Limb (tissue), 2 donors: ENCODE results near the gene CTNNBIP1.
"Not testable (repeated sequence)": the region's sequence is repeated elsewhere in the genome, so short reads cannot be mapped to it uniquely, and the experiment has no call there.

Experiments
- DNase-seq, 2 donors: peaks; one replicate each; pipeline ENCODE4 v3.0.0-alpha.2; 2016; ENCODE audit errors: extremely low spot score in 2 of 2

The CTNNBIP1 gene

DNA sequence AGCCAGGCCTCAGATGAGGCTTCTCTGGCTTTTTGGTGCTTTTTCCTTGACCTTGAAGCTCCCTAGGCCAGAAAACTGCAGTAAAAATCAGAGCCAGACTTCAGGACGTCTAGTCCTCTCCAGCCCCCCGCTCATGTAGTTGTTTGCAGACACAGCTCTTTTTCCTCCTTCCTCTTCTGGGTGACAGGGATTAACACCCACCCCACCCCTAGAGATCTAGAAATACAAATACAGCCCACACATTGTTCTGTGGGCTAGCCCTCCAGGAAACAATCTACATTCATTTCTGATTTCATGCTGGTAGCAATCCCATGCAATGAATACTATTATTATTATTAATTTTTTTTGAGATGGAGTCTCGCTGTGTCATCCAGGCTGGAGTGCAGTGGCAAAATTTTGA, 76.4 kb downstream of the CTNNBIP1 start:
- no peak for DNase-seq

DNA sequence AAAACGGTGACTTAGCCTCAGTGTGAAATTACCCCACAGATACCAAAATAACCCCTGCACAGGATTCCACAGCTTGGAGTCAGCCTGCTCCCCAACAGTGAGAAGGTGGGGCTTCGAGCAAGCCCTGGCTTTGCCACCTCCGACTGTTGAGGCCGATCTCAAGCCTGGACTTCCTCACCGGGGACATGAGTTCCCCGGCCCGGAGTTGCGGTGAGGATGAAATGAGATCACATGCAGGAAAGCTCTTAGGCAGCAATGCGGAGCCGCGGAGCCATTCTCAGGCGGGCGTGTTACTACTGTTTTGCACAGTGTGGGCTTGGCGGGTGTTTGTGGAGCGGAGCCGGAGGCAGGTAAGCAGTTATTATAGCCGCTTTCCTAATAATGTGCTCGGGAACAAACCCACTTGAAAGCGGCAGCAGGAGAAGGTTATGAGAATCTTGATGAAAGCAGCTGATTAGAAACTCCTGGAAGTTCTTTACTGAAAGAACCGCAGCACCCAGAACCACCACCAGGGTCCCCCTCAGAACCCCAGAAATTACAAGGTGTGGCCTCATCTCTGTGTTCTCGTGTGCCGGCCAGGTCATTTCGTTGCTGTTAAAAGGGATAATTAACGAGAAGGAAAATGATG, 82.4 kb downstream of the CTNNBIP1 start:
- DNase-seq, result no peak

DNA sequence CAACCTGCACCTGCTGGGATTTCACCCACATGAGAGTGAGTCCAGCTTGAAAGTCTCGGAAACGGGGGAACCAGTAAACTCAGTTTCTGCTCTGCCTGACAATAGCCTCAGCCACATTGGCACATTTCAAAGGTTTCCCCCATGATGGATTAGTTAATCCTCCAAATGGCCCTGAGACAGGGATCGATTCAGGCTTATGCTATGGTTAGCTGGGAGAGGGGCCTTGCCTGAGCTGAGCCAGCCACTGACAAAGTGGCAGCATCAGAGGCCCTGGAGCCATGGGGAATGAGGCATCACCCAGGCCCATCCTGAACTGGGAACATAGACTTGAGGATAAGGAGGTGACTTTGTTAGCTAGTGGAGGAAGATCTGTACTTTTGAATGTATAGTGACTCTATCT, 83.5 kb downstream of the CTNNBIP1 start:
- DNase-seq, result no peak

DNA sequence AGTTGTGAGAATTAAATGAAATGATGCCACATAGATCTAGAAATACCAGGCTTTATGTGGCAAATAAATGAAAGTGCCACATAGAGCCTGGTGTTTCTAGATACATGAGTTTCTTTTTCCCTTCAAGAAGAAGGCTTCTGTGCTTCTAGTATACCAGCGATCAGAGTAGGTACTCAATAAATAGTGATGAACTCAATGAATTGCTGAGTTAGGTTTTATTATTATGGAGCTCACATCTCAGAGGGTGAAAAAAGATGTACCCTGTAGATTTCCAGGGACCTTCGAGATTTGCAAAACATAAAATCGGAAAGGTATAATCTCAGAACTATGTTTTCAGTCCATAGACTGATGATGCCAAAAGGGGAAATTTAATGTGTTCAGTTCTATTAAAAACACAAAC, 84.0 kb downstream of the CTNNBIP1 start:
- DNase-seq, result no peak

DNA sequence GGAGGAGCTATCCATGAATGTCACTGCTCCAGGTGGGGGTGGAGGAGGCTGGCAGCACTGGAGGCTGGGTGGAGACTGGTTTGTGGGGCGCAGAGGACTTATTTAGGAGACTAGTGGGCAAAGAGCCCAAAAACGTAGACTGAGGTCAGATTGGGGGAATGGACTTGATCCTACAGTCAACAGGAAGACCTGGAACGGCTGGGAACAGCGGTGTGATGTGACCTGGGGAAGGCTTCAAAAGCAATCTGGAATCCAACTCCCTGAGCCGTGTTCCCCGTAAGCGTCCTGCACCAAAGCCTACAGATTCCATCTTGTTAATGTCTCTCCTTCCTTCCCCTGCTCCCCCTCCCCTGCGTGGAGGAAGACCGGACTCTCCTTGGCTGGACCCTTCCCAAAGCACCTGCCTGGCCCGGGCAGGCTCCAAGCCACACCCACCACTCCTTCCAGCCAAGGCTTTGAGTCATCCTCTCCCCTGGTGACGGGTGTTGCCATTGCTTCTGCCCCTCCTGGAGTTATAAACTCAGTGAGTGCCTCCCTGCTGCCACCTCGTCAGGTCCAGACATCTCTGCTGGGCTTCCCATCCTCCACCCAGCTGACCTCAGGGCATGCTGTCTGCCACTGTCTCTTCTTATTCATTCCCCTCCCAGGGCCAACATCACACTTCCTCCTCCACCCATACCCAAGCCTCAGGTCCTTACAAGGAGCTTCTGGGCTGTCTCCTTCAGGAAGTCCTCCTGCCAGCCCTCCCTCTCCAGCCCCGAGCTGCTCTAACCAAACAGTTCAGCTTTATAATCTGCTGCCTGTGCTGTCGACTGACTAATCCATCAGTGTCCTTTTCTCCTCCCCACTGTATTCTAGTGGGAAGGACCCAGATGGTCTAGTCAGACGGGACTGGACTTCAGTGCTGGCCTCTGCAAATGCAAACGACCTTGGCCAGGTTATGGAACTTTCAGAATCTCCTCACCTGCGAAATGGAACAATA, 84.7 kb downstream of the CTNNBIP1 start:
- DNase-seq, result peak; percentile 31 to 62

DNA sequence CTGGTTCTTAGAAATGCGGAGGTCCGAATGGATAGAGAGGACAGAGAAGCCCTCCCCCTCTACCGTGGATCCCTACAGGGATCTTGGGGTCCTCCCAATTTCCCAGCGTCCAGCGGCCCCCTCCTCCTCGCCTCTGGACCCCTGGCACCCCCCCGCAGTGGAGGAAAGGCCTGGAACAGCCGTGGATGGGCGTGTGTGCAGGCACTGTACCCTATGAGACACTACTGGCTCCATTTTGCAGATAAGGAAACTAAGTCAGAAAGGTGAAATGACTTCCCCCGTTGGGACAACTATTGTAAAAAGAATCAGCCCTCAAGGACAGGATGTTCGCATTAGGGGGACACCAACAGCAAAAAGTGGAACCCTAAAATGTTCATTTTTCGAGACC, 85.4 kb downstream of the CTNNBIP1 start:
- no peak for DNase-seq

DNA sequence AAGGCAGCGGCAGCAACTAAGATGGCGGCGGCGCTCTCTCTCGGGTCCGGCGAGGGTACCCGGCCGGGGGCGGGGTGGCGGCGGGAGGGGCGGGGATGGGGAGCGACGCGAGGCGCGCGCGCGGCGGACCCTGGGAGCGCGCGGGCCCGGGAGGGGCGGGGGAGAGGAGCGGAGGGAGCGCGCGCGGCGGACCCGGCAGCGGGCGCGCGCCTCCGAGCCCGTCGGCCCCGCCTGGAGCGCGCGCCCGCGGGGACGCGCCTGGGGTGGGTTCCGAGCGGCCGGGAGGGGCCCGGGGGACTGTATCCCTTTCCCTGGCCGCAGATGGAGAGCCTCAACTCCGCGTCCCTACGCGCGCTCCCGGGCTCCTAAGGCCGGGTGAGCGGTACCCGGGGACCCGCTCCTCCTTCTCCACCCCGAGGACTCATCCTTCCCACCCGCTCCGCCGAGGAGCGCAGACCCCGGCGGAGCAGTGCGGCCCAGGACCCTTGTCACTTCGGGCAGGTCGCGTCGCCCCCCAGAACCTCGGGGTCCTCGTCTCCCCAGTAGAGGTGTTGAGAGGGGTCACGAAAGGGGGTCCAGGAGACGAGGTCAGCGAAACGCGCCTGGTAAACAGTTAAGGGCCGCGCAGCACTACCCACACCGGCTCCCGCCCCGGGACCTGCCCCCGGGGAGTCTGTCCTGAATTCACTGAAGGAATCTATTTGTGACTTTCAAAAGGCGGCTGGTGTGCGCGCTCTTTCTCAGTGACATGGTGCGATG, 85.9 kb downstream of the CTNNBIP1 start, which contains the start of gene CLSTN1:
Gene CLSTN1 (minus strand): TSS at position 23 of the 759 bp plus-strand sequence. CDS start 232 bp downstream, outside the sequence.
- peak; percentile 88 to 97 for DNase-seq

DNA sequence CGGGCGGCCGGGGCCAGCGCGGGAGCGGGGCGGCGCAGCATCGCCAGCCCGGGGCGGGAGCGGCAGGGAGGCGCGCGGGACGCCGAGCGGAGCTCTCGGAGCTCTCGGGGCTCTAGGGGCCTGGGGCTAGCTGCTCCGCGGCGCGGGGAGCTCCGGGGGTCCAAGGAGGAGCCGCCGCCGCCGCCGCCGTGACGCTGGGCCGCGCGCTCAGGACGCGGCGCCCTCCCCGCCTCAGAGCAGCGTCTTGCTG, 86.5 kb downstream of the CTNNBIP1 start:
- no peak for DNase-seq

DNA sequence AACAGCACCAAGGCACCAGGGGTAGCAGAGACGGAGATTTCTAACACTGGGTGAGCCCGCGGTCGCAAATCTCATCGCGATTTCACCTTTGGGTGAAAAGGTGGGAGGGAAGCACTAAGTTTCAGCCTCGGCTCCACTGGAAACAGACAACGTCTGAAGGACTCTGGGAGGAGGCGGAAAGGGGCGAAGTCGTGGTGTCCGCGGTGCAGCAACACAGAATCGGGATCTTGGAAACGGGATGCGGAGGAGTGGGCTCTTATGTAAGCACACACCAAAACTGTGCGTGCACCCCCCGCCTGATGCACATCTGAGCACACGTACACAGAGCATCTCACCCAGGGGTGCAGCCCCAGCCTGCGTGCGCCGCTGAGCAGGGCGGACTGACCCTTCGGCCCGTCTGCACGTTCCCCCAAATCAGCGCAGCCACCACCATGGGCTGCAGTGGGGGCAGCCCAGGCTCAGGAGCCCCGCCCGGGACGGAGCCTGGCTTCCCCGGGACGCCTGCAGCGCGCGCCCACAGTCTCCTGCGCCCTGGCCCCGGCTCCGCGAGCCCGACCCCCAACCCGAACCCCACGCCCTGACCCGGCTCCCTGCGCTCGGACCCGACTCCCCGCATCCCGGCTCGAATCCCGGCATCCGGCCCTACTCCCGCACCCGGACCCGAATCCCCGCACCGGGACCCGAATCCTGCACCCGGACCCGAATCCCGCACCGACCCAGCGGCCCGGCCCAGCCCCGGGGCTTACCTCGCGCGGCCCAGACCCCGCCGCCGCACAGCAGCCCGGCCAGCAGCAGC, 87.0 kb downstream of the CTNNBIP1 start:
- DNase-seq, result peak in 1 of 2 donors; percentile 63

DNA sequence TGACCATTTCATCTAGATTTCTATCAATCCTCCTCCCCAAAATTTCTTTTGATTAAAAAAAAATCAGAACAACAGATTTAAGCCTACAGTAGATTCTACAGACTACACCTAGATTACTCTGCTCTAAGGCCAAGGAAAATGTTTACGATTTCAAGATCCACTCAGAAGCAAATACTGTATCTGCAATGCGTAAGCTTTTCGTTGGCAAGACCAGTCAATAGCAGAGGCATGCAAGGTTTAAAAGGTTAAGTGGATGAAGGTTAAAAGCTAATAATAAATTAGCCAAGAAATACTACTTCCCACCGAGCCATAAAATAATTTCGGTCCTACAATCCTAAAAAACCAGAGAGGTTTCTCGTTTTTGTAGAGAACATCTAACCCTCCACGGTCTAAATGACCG, 87.6 kb downstream of the CTNNBIP1 start:
- DNase-seq, result no peak

DNA sequence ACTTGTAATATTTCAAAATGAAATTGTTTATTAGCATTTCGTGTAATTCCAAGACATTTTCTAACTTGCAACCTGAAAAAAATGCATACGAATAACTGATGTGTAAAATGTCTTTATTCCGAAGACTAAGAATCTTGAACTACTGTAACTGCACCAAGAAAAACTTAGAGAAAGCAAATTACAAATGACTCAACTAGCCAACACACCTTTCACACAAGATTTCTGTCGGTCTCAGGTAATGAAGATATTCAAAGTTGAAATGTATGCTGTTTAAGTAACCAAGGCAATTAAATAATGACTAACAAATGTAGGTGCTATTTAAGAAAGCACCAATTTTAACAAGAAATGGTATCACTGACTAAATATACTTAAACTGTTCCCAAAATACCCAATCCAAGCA, 88.4 kb downstream of the CTNNBIP1 start:
- DNase-seq, result no peak

DNA sequence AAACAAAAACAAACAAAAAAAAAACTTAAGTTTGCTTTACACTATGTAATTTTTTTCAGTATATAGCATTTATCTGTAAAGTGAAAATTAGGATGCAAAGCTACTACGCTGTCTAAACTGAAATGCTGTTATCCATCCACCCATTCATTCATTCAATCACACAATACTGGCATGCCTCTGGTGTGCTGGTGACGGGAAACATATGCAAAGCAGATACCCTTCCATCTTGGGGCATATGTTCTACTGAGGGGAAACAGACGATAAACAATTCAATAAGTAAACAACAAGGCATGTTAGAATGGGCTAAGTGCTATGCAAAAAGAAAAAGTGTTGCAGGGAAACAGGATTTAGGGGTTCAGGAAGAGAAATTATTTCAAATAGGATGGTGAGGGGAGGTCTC, 89.5 kb downstream of the CTNNBIP1 start:
- DNase-seq, result no peak

DNA sequence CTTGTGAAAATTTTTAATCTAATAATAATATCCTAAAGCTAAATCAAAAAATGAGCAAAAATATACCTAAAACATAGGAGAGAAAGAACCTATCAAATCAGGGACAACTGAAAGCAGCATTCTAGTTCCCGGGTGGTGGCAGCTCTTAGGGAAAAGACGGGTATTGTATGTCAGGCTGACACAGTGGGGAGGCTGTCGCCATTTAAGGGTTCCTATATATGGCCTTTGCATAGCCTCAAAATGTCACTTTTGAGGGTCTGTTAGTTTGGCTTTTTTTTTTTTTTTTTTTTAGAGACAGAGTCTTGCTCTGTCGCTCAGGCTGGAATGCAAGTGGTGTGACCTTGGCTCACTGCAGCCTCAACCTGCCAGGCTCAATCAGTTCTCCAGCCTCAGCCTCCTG, 92.3 kb downstream of the CTNNBIP1 start:
- DNase-seq, result no peak

DNA sequence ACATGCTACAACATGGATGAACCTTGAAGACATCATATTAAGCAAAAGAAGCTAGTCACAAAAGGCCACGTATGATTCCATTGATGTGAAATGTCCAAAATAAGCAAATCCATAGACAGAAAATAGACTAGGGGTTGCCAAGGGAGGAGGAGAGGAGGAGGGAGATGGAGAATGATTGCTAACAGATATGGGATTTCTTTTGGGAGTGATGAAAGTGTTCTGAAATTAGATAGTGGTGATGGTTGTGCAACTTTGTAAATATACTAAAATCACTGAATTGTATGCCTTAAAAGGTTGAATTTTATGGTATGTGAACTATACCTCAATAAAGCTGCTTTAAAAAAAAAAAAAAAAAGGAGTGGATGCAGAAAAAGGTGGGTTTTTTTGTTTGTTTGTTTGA, 93.9 kb downstream of the CTNNBIP1 start:
- DNase-seq, result no peak

DNA sequence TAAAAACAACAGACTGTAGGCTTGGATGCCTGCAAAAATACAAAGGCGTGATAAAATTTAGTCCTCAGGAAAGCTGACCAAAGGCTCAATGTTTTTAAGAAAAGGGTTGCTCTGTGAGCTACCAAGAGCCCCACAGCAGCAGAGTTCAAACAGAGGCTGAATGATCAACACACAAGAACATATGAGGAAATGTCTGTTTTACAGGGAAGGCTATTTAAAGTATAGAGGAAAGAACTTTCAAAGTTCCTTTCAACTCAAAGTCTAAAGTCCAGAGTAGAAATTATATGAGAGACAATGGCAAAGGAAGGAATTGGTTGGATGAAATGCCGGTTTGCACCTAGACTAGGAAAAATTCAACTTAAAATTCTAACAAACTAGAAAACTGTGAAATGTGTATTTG, 94.9 kb downstream of the CTNNBIP1 start:
- no peak for DNase-seq

DNA sequence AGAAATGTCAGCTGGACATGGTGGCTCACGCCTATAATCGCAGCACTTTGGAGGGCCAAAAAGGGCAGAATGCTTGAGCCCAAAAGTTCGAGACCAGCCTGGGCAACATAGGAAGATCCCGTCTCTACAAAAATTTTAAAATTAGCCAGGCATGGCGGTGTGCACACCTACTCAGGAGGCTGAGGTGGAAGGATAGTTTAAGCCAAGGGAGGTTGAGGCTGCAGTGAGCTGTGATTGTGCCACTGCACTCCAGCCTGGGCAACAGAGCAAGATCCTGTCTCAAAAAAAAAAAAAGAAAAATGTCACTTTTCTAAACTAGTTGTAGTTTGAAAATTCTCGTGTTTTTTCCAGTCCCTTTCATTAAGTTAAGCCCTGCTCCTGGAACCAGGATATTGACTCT, 95.5 kb downstream of the CTNNBIP1 start:
- DNase-seq, result no peak

DNA sequence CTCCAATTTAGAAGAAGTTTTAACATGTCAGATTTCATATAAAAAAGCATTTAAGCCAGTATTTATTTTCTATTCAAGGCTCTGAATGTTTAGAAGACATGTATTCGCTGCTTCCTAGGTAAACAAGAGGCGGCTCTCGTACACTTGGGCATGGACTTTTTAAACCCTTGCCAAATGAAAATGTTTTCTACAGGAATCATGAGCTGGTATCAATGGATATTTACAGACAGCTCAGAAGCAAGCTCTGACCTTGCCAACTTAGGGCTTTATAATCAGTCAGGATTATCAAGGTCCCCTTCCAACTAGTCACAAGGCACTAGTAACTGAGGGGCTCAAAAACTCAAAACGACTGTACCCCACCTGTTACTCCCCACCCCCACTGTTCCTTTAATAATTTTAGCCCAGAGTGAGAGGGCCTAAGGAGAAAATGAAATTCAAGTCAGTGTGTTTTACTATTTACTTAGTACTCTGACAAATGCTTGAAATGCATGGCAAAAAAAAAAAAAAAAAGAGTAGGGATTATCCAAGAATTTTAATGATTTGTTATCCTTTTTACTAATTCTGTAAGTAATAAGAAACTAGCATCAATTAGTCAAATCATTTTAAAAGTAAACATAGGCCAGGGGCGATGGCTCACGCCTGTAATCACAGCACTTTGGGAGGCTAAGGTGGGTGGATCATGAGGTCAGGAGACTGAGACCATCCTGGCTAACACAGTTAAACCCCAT, 98.7 kb downstream of the CTNNBIP1 start:
- no peak for DNase-seq

DNA sequence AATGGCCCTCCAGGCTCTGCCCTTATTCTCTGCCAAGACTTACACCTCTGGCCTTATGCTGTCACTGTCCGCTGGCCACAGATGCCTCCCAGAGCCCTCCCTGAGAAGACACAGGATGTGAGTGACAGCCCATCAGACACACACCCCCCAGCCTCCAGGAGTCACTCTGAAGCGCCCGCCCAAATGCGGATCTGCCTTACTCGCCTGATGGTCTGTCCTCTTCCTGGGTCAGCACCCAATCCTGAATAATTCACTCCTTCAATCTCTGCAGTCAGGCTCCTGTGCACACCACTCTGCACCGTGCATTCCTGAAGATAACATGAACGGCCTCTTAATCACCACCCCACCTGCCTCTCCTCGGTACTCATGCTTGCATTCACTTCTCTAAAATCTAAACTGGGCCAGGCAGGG, 101.0 kb downstream of the CTNNBIP1 start:
- no peak for DNase-seq

DNA sequence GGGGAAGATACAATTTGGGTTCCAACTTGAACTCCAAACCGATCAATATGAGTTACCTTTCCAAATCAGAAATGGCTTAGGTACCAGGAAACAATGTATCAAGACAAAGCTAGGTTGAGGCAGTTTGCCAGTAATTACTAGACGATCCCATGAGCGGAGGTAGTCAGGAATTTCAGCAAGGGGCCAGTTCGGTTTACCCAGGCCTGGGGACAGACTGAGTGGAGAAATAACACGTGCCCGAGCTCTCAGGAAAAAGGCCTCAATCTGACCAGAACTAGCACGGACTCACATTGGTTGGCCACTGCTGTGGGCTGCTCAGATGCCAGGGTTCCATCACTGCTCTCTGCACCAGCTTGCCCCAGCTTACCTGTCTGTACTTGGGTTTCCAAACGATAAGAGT, 101.6 kb downstream of the CTNNBIP1 start:
- no peak for DNase-seq

DNA sequence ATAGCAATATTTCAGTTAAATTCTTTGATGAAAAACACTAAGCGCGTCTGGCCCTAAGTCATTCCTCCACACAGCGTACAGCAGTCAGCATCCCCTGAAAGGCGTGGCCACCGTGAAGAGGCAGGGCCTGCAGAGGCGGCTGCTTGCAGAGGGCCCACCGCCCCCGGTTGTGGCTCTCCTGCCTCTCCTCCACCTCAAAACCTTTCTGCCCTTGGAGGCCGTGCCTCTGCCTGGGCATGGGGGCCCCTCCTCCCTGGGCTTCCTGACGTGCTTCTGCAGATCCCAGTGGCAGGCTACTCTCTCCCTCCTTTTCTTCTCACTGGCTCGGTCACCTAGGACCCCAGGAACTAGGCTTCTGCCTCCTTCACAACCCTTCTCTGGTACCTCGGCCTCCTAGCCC, 102.5 kb downstream of the CTNNBIP1 start:
- DNase-seq, result no peak

DNA sequence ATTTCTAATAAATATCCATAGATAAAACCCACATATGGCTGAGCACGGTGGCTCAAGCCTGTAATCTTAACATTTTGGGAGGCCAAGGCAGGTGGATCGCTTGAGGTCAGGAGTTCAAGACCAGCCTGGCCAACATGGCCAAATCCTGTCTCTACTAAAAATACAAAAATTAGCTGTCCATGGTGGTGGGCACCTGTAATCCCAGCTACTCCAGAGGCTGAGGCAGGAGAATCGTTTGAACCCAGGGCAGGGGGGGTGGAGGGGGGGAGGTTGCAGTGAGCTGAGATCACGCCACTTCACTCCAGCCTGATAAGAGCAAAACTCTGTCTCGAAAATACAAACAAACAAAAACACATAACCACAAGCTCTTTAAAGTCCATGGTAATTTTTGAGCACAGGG, 104.1 kb downstream of the CTNNBIP1 start:
- DNase-seq, result not testable (repeated sequence)
